GM18870 (cell line): ENCODE data around the gene RASGRF2.
"Not testable (repeated sequence)": the region's sequence is repeated elsewhere in the genome, so short reads cannot be mapped to it uniquely, and the experiment has no call there.

ENCODE experiments used
- ATAC-seq: cut with Tn5 transposase; IDR thresholded peaks from one replicate; pipeline ENCODE4 v1.9.1; 2021; ENCODE audit warnings: moderate library complexity; ENCODE audit not compliant: unreplicated experiment

RASGRF2 gene

GRCh38 chr5:80982093-80982492 lies 21.9 kb downstream of the RASGRF2 start:
- ATAC-seq = no peak

GRCh38 chr5:80985600-80986228 lies 25.6 kb downstream of the RASGRF2 start:
- ATAC-seq = no peak

- no peak for ATAC-seq
Measured at GRCh38 chr5:80986382-80986781, 26.2 kb downstream of the RASGRF2 start.

- no peak for ATAC-seq
Measured at GRCh38 chr5:80987078-80987766, 27.1 kb downstream of the RASGRF2 start.

GRCh38 chr5:80988419-80988935 lies 28.3 kb downstream of the RASGRF2 start:
- no peak for ATAC-seq

GRCh38 chr5:80989883-80990282 lies 29.7 kb downstream of the RASGRF2 start:
- no peak for ATAC-seq

- ATAC-seq = no peak
Measured at GRCh38 chr5:80990527-80990926, 30.4 kb downstream of the RASGRF2 start.

GRCh38 chr5:80990971-80991370 lies 30.8 kb downstream of the RASGRF2 start:
- no peak for ATAC-seq

- no peak for ATAC-seq
Measured at GRCh38 chr5:80995908-80996307, 35.7 kb downstream of the RASGRF2 start.

- no peak for ATAC-seq
Measured at GRCh38 chr5:80998590-80998979, 38.4 kb downstream of the RASGRF2 start.

- ATAC-seq = no peak
Measured at GRCh38 chr5:81003811-81004386, 43.7 kb downstream of the RASGRF2 start.

GRCh38 chr5:81005708-81006107 lies 45.5 kb downstream of the RASGRF2 start:
- ATAC-seq = no peak

GRCh38 chr5:81006231-81006630 lies 46.1 kb downstream of the RASGRF2 start:
- no peak for ATAC-seq

GRCh38 chr5:81006947-81007636 lies 46.9 kb downstream of the RASGRF2 start:
- ATAC-seq = no peak

- no peak for ATAC-seq
Measured at GRCh38 chr5:81007637-81008027, 47.5 kb downstream of the RASGRF2 start.

- ATAC-seq = no peak
Measured at GRCh38 chr5:81010336-81011169, 50.4 kb downstream of the RASGRF2 start.

GRCh38 chr5:81014348-81014747 lies 54.2 kb downstream of the RASGRF2 start:
- ATAC-seq = no peak

- no peak for ATAC-seq
Measured at GRCh38 chr5:81016116-81016515, 56.0 kb downstream of the RASGRF2 start.

GRCh38 chr5:81017320-81017719 lies 57.2 kb downstream of the RASGRF2 start:
- no peak for ATAC-seq

- not testable (repeated sequence) for ATAC-seq
Measured at GRCh38 chr5:81018608-81019007, 58.4 kb downstream of the RASGRF2 start.

GRCh38 chr5:81019748-81020147 lies 59.6 kb downstream of the RASGRF2 start:
- ATAC-seq = no peak
